Retinal pigment epithelial cell (primary cell): ENCODE results near the gene CSNK1G1.

Source experiments
- DNase-seq: peaks from one replicate; pipeline ENCODE4 v3.0.0-alpha.2; 2010; ENCODE audit warnings: low read depth
- H3K4me3 ChIP-seq: 2 replicates; pipeline ENCODE4 v1.5.1; 2011; ENCODE audit warnings: mild to moderate bottlenecking, low read length, control low read depth, moderate library complexity
- TF ChIP-seq, protein P1 (sequence below): conservative IDR thresholded peaks from 2 replicates; pipeline ENCODE4 v1.5.1; 2011; ENCODE audit warnings: low read depth, low read length, control low read depth, inconsistent platforms

The CSNK1G1 gene

GRCh38 chr15:64246364-64247189, 109.4 kb downstream of the CSNK1G1 start:
- H3K4me3 ChIP-seq, result no peak overlapping the region
- TF ChIP-seq, protein P1, sequence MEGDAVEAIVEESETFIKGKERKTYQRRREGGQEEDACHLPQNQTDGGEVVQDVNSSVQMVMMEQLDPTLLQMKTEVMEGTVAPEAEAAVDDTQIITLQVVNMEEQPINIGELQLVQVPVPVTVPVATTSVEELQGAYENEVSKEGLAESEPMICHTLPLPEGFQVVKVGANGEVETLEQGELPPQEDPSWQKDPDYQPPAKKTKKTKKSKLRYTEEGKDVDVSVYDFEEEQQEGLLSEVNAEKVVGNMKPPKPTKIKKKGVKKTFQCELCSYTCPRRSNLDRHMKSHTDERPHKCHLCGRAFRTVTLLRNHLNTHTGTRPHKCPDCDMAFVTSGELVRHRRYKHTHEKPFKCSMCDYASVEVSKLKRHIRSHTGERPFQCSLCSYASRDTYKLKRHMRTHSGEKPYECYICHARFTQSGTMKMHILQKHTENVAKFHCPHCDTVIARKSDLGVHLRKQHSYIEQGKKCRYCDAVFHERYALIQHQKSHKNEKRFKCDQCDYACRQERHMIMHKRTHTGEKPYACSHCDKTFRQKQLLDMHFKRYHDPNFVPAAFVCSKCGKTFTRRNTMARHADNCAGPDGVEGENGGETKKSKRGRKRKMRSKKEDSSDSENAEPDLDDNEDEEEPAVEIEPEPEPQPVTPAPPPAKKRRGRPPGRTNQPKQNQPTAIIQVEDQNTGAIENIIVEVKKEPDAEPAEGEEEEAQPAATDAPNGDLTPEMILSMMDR, result no peak
- DNase-seq, result peak; percentile 81

DNA sequence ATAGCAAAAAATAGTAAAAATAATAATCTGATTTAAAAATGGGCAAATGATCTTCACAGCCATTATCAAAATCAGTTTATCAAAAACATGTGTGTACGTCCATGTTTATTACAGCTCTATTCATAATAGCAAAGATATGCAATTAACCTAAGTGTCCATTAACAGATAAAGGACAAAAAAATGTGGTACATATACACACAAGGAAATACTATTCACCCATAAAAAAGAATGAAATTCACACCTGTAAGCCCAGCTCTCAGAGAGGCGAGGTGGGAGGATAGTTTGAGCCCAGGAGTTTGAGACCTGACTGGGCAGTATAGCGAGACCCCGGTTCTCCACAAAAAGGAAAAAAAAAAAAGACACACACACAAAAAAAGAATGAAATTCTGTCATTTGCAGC, 110.6 kb downstream of the CSNK1G1 start:
- TF ChIP-seq, protein P1, result no peak
- no peak for DNase-seq
- H3K4me3 ChIP-seq, result no peak overlapping the region

- H3K4me3 ChIP-seq, result no peak overlapping the region
- TF ChIP-seq, protein P1, result no peak
- no peak for DNase-seq
Observed at GRCh38 chr15:64237677-64238076, 118.3 kb downstream of the CSNK1G1 start.

- DNase-seq, result no peak
- TF ChIP-seq, protein P1, result no peak
- no peak overlapping the region for H3K4me3 ChIP-seq
Observed at GRCh38 chr15:64236156-64236894, 119.6 kb downstream of the CSNK1G1 start.

GRCh38 chr15:64235552-64235951, 120.4 kb downstream of the CSNK1G1 start:
- DNase-seq, result no peak
- TF ChIP-seq, protein P1, result no peak
- H3K4me3 ChIP-seq, result no peak overlapping the region

DNA sequence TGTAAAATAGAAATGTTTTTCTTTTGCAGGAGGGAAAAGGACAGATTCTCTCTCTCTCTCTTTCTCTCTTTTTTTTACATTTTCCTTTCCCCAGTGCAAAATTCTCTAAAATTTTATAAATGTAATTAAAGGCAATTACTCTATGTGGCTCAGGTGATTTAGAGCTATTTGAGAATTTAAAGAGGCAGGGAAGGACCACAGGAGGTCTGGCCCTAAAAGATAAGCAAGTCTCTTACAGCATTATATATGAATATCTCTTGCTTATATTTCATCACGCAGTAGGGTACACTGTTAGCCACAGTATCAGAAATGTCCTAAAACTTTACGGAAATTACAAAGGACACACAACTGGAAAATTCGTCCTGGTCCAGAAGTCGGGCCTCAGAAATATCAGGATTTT, 122.7 kb downstream of the CSNK1G1 start:
- TF ChIP-seq, protein P1, result no peak
- no peak for DNase-seq

More for the DNA sequence above, 122.7 kb downstream of the CSNK1G1 start:
- H3K4me3 ChIP-seq, result no peak overlapping the region
